ENCODE results near the gene MOV10. TPM values are rescaled to one million over a fixed set of nuclear protein-coding genes. Genes with fewer than 3 reads are reported as not detected.

Gene MOV10
- total and polyA plus RNA-seq, 2 of the 13 experiments (the other 11 are each of a cell fraction or from before 2014, with no cell fraction given) = 56.4 to 58.2 TPM

DNA sequence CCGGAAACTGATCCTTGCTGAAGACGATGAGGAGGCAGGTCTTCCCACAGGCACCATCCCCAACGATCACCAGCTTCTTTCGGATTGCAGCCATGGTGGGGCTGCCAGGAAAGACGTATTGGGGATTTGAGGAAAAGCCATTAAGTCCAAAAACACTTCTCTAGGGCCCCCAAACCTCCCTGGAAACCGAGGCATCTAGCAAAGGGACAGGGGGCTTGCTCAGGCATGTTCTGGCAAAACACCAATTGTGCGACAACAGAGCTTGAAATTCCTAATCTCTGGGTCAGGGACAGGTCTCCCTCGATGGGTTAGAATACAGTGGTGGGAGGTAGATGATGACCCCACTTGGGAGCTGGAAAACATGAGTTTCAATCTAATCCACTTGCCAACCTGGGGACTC lies 29.2 kb downstream of the MOV10 start:
- Histone ChIP-seq H3K79me2 (ENCODE audit: insufficient read depth, low read length) (peaks cover 22% of the 10 kb centered on the region), H3K27ac (ENCODE audit: extremely low read length, insufficient read depth, low read length) (no peak overlapping the region), H3K4me2 (ENCODE audit: low read depth, low read length) (no peak overlapping the region), H2AFZ (ENCODE audit: low read length) (no peak overlapping the region), H3K9me3 (ENCODE audit: low read length) (no peaks in the 10 kb centered on the region), H3K9ac (ENCODE audit: insufficient read depth, low read depth, low read length) (no peak overlapping the region; the same call in 1 of the 2 replicates), H3K4me3 (replicated peaks in 1 of 3; ENCODE audit: insufficient read depth in 1 of 3, low read depth in 2 of 3, low read length in 3 of 3) (no peak overlapping the region), H3K4me1 (ENCODE audit: insufficient read depth, low read length) (peaks cover 75% of the 10 kb centered on the region), H4K20me1 (ENCODE audit: insufficient read depth, low read length) (no peaks in the 10 kb centered on the region), H3K27me3 (ENCODE audit: control insufficient read depth in 1 of 2, insufficient read depth in 2 of 2, low read length in 2 of 2) (peaks cover 0 to 12% of the 10 kb centered on the region in 2 experiments; a peak in 1 of 5 replicates), H3K36me3 (replicated peaks in 1 of 2; ENCODE audit: control insufficient read depth in 1 of 2, insufficient read depth in 2 of 2, low read length in 2 of 2) (peaks cover 6 to 33% of the 10 kb centered on the region in 2 experiments; a peak in 4 of 5 replicates)
- WGBS (ENCODE audit: low lambda C conversion rate) = 97% methylated on average over 7 of the region's 8 CpGs
- TF ChIP-seq TSC22D2 (CRISPR knock-in tag; IDR thresholded peaks at IDR 0.05; ENCODE audit: borderline replicate concordance) = no peak
- no peak for TF ChIP-seq GFI1 (CRISPR knock-in tag; IDR thresholded peaks at IDR 0.05; ENCODE audit: borderline replicate concordance)
- no peak for TF ChIP-seq GABPA (IDR thresholded peaks at IDR 0.05; ENCODE audit: low read depth, low read length)
- TF ChIP-seq GABPA (CRISPR knock-in tag; IDR thresholded peaks at IDR 0.05; ENCODE audit: low read depth) = no peak
- TF ChIP-seq ZNF207 (IDR thresholded peaks at IDR 0.05; ENCODE audit: borderline replicate concordance) = no peak
- no peak for TF ChIP-seq KLF6 (CRISPR knock-in tag; IDR thresholded peaks at IDR 0.05)
- no peak for TF ChIP-seq TAF1 (CRISPR knock-in tag; IDR thresholded peaks at IDR 0.05)
- TF ChIP-seq TMF1 (CRISPR knock-in tag; IDR thresholded peaks at IDR 0.05; ENCODE audit: low read depth) = no peak
- no peak for TF ChIP-seq RBM22 (optimal IDR thresholded peaks at IDR 0.05; ENCODE audit: low read length)
- TF ChIP-seq ZNF530 (CRISPR knock-in tag; IDR thresholded peaks at IDR 0.05; ENCODE audit: low read depth) = no peak
- TF ChIP-seq ZNF564 (CRISPR knock-in tag; IDR thresholded peaks at IDR 0.05) = no peak
- no peak for TF ChIP-seq YEATS2 (CRISPR knock-in tag; IDR thresholded peaks at IDR 0.05; ENCODE audit: borderline replicate concordance)
- TF ChIP-seq REXO4 (CRISPR knock-in tag; IDR thresholded peaks at IDR 0.05; ENCODE audit: borderline replicate concordance) = no peak
- TF ChIP-seq ZNF414 (CRISPR knock-in tag; IDR thresholded peaks at IDR 0.05) = no peak
- TF ChIP-seq, protein P1, sequence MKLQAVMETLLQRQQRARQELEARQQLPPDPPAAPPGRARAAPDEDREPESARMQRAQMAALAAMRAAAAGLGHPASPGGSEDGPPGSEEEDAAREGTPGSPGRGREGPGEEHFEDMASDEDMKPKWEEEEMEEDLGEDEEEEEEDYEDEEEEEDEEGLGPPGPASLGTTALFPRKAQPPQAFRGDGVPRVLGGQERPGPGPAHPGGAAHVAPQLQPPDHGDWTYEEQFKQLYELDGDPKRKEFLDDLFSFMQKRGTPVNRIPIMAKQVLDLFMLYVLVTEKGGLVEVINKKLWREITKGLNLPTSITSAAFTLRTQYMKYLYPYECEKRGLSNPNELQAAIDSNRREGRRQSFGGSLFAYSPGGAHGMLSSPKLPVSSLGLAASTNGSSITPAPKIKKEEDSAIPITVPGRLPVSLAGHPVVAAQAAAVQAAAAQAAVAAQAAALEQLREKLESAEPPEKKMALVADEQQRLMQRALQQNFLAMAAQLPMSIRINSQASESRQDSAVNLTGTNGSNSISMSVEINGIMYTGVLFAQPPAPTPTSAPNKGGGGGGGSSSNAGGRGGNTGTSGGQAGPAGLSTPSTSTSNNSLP (IDR thresholded peaks at IDR 0.05; ENCODE audit: low read depth, low read length) = no peak
- TF ChIP-seq ZNF674 (CRISPR knock-in tag; IDR thresholded peaks at IDR 0.05; ENCODE audit: low read depth) = no peak
- no peak for TF ChIP-seq ZNF792 (CRISPR knock-in tag; IDR thresholded peaks at IDR 0.05)
- TF ChIP-seq ZFP36 (IDR thresholded peaks at IDR 0.05; ENCODE audit: borderline replicate concordance, low read depth, low read length, partially characterized antibody) = no peak
- TF ChIP-seq ZNF225 (CRISPR knock-in tag; IDR thresholded peaks at IDR 0.05) = no peak
- TF ChIP-seq POGZ (CRISPR knock-in tag; IDR thresholded peaks at IDR 0.05) = no peak
- TF ChIP-seq CBX2 (IDR thresholded peaks at IDR 0.05; ENCODE audit: low read depth, low read length) = no peak
- no peak for TF ChIP-seq CBX2 (CRISPR knock-in tag; IDR thresholded peaks at IDR 0.05; ENCODE audit: low read depth)
- no peak for ATAC-seq
- CTCF ChIA-PET (ENCODE audit: low intra/inter-chr PET ratio, low total read pairs) = no interaction called here
- DNase-seq (ENCODE audit: low spot score) = no peak
- intact Hi-C loops (cut with micrococcal nuclease; ENCODE audit: unreplicated experiment) = no loop called here
- POLR2A ChIA-PET = interaction anchor here (2.0 to 9.2 kb wide), 2 partner anchors 30 to 85 kb away, joined by 16 to 251 read pairs; partner anchors contain the start of genes CAPZA1, MOV10 and ST7L
- FAIRE-seq = no peak
- in situ Hi-C loops (cut with HindIII; ENCODE audit: extremely low pct_ligation_motif_present, low pct_unique_long_range_greater_than_20kb) = loop anchor here (10.0 to 25.0 kb wide), 2 partner anchors 199 to 334 kb away; partner anchors contain the start of gene WNT2B
- BruUV-seq (replicated peaks) = no TSS peak
